Measurements from ENCODE around the gene IFFO2. TPM values are rescaled to one million over a fixed set of nuclear protein-coding genes. Genes with fewer than 3 reads are reported as not detected.

IFFO2 gene
- total RNA-seq, 6 donors from 2014 or later = 9.2 to 19.3 (median 11.0) TPM

- Histone ChIP-seq H3K4me3 (no peak overlapping the region), H3K27ac (no peak overlapping the region)
- no peak for DNase-seq
Measured at GRCh38 chr1:18891426-18891780, 65.1 kb downstream of the IFFO2 start.

GRCh38 chr1:18890706-18891425 lies 65.6 kb downstream of the IFFO2 start:
- TF ChIP-seq POLR2AphosphoS5 (IDR thresholded peaks at IDR 0.05) = no peak
- no peak for TF ChIP-seq EP300 (IDR thresholded peaks at IDR 0.05)
- TF ChIP-seq POLR2A (IDR thresholded peaks at IDR 0.05) = no peak
- TF ChIP-seq CTCF (IDR thresholded peaks at IDR 0.05) = no peak
- Histone ChIP-seq H3K36me3 (peaks cover 0 to 8% (median 2%) of the 10 kb centered on the region in 4 donors), H3K4me3 (no peak overlapping the region), H3K27ac (no peak overlapping the region), H3K4me1 (no peaks in the 10 kb centered on the region), H3K27me3 (no peaks in the 10 kb centered on the region), H3K9me3 (no peaks in the 10 kb centered on the region)
- DNase-seq (peak in 1 of 2 donors; percentile 33), ATAC-seq (ENCODE audit: low FRiP score in 2 of 2) (no peak)
- 67 to 72% methylated on average over 5 to 6 of the region's 6 CpGs for WGBS, 2 donors

More at GRCh38 chr1:18891426-18891780, 65.1 kb downstream of the IFFO2 start:
- Histone ChIP-seq H3K9me3 (no peaks in the 10 kb centered on the region), H3K4me1 (no peaks in the 10 kb centered on the region), H3K27me3 (no peaks in the 10 kb centered on the region), H3K36me3 (peaks cover 0 to 5% (median 2%) of the 10 kb centered on the region in 4 donors)
- WGBS, 2 donors = 77 to 94% methylated on average over 7 of the region's 7 CpGs
- TF ChIP-seq EP300 (IDR thresholded peaks at IDR 0.05) (no peak), CTCF (IDR thresholded peaks at IDR 0.05) (no peak), POLR2A (IDR thresholded peaks at IDR 0.05) (no peak), POLR2AphosphoS5 (IDR thresholded peaks at IDR 0.05) (no peak)
- no peak for ATAC-seq (ENCODE audit: low FRiP score in 2 of 2)

- Histone ChIP-seq H3K27me3 (no peaks in the 10 kb centered on the region), H3K36me3 (peaks cover 0 to 21% (median 14%) of the 10 kb centered on the region in 4 donors), H3K9me3 (no peaks in the 10 kb centered on the region), H3K27ac (no peak overlapping the region), H3K4me3 (no peak overlapping the region), H3K4me1 (no peaks in the 10 kb centered on the region)
- ATAC-seq (ENCODE audit: low FRiP score in 2 of 2) (no peak), DNase-seq (no peak)
- TF ChIP-seq POLR2AphosphoS5 (IDR thresholded peaks at IDR 0.05) (no peak), CTCF (IDR thresholded peaks at IDR 0.05) (no peak), EP300 (IDR thresholded peaks at IDR 0.05) (no peak), POLR2A (IDR thresholded peaks at IDR 0.05) (no peak)
- WGBS, 2 donors = 92 to 100% methylated on average over 1 of the region's 1 CpG
Measured at GRCh38 chr1:18886003-18886335, 70.5 kb downstream of the IFFO2 start.

- Histone ChIP-seq H3K9me3 (no peaks in the 10 kb centered on the region), H3K27me3 (no peaks in the 10 kb centered on the region), H3K4me1 (no peaks in the 10 kb centered on the region), H3K27ac (no peak overlapping the region), H3K36me3 (peaks cover 0 to 21% (median 14%) of the 10 kb centered on the region in 4 donors), H3K4me3 (no peak overlapping the region)
- DNase-seq = peak in 1 of 2 donors; percentile 46
- TF ChIP-seq EP300 (IDR thresholded peaks at IDR 0.05) (no peak), POLR2A (IDR thresholded peaks at IDR 0.05) (no peak), CTCF (IDR thresholded peaks at IDR 0.05) (no peak), POLR2AphosphoS5 (IDR thresholded peaks at IDR 0.05) (no peak)
- ATAC-seq (ENCODE audit: low FRiP score in 2 of 2) = no peak
- WGBS, 2 donors = 90 to 92% methylated on average over 9 to 15 of the region's 17 CpGs
Measured at GRCh38 chr1:18885311-18886002, 71.0 kb downstream of the IFFO2 start.

Data from upper lobe of left lung (tissue), 6 donors.